NCI-H187 treated with DMSO at 0.1 percent for 48 hours (cell line): ENCODE measurements around the gene GNB1L.

Experiments used
- DNase-seq: peaks from one replicate; lab custom pipeline; 2025; lab: John Stamatoyannopoulos, UW

The GNB1L gene

GRCh38 chr22:19748991-19749664, 105.5 kb downstream of the GNB1L start:
- no peak for DNase-seq

DNA sequence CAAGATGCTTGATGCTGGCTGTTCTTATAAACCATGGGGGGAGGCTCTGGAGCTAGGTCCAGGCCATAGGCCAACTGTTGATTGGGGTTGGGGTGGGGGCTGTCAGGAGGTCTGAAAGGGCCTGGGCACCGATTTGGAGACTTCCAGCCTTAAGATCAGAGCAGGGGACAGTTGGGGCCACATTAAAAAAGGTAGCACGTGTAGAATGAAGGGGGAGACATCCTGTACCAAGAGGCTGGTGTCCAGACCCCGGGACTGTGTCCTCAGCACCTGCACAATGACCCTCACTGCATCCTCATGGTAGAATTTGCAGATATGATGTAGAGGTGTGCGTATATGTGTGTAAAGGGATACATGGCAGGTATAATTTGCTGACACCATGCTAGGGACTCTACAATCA, 106.5 kb downstream of the GNB1L start:
- no peak for DNase-seq

GRCh38 chr22:19747551-19747950, 107.1 kb downstream of the GNB1L start:
- DNase-seq, result no peak

DNA sequence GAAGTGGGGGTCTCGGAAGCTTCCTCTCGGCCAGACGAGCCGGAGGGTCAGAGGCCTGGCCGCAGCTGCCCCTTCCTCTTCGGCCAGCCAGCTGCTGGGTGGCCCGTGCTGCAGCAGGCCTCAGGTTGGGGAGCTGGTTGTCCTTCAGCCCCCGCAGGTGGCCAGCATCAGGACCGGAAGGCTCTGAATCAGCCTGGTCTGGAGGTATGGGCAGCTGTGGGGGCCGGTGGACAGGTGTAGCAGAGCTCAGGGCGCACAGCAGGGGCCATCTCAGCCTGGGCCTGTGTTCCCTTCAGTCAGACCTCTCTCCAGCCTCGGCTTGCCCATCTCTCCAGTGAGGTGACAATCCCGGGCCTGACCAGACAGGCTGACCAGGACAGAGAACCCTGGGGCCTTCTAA, 107.9 kb downstream of the GNB1L start:
- DNase-seq, result no peak

- DNase-seq, result no peak
Measured at GRCh38 chr22:19745155-19746101, 109.2 kb downstream of the GNB1L start.

DNA sequence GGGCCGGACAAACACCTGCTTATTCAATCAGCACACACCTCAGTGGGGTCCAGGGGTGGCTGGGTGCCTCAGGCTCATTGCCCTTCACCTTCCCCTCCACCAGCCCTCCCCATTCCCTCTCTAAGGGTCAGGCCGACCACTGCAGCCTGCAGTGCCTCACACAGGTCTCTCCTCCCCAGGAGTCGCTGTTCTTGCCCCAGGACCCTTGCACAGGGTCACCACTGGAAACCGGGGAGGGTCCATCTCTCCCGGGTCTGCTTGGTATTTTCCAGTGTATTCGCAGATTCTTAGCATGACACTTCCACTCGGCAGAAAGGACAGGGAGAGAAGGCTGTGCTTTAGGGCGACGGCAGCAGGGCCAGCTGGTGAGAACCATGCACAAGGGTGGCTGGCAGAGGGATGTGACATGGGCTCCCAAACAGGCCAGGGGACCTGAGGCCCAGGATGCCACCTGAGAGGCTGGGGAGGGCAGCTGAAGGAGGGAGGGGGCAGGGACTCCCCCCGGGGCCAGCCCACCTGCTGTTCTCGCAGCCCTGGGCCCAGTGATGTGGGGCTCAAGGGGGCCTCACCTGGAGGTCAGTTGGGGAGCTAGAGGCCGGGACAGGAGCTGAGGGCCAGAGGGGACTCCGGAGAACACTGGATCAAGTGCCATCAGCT, 110.2 kb downstream of the GNB1L start:
- DNase-seq, result no peak

DNA sequence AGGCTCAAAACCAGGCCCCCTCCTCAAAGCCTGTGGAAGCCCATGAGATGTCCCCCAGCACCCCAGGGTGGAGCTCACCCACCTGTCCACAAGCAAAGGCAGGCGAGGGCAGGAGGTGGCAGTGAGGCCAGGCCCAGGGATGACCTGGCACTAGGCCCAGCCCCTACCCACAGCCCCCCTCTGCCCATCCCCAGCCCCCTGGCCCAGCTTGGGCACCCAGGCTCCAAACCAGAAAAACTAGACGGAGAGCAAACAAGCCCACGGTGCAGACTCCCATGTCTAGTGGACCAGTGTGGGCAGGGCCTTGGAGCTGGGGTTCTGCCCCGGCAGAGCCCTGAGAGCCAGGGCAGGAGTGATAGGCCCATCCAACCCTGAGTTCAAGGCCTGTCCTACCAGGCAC, 111.0 kb downstream of the GNB1L start:
- DNase-seq, result no peak

DNA sequence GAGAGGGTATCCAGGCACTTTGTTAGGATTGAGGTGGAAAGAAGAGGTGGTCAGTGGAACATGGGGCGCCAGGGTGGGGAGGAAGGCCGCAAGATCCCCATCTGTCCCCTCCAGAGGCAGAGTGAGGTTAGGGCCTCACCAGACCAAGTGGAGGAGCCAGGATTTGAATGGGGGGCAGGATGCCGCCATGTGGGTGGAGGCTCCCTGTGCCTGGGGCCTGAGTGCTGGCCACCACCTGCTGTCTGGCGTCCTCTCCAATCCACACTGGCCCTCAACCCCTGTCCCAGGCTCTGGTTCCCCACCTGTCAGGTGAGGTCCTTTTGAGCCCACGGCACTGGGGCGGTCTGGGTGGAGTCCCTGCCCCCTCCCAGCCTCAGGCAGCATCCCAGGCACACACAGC, 111.6 kb downstream of the GNB1L start:
- DNase-seq, result no peak

DNA sequence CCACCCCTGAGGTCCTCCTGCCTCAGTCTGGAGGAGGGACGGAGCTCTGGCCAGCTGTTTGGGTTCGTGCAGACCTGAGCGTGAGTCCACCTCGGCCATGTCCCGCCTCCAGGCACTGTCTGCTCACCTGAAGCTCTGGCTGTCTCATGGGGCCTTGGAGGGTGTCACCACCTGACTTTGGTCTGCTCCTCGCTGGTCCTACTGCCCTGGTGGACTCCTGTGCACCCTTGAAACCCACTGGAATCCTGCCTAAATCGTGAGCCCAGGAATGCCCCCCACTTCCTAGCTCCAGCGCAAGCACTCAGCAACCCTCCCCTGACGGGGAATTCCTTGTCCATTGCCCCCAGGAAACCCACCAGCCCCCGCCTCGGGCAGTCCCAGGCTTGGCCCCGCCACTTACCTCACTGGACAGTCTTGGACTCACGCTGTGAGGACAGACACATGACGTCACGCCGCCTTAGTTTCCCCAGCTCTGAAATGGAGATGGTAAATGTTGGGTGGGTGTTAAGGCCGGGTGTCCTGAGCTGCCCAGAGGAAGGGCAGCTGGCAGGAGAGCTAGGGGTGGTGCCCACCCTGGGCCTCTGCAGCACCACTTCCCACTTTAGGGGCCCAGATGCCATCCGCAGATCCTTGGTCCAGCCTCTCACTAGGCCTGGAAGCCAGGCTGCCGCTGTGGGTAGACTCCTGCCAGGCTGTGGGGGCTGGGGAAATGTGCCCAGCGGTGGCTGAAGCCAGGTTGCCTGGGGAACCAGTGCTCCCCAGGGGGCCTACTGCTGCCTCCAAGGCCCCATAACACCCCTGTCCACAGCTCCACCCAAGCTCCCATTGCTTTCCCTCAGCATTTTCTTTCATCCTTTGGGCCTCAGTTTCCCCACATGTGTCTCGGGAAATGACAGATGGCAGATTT, 112.3 kb downstream of the GNB1L start:
- no peak for DNase-seq

GRCh38 chr22:19741053-19741452, 113.6 kb downstream of the GNB1L start:
- DNase-seq, result no peak

DNA sequence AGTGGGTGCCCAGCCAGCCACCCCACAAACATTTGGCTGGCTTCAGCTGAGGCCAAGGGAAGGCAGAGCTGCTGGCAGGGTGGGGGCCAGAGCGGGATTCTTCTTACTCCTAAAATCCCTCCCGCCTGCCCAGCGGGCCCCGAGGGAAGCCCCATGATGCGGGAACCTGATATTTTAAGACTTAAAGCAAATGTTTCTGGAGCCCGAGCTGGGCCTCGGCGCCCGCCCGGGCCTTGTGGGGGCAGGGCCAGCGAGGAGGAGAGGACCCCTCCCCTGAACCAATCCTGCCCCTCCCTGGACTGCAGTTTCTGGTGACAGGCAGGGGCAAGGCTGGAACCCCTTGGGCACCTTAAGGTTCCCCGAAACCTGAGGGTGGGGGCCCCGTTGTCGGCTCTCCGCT, 114.1 kb downstream of the GNB1L start:
- no peak for DNase-seq

GRCh38 chr22:19739911-19740449, 114.7 kb downstream of the GNB1L start:
- no peak for DNase-seq

DNA sequence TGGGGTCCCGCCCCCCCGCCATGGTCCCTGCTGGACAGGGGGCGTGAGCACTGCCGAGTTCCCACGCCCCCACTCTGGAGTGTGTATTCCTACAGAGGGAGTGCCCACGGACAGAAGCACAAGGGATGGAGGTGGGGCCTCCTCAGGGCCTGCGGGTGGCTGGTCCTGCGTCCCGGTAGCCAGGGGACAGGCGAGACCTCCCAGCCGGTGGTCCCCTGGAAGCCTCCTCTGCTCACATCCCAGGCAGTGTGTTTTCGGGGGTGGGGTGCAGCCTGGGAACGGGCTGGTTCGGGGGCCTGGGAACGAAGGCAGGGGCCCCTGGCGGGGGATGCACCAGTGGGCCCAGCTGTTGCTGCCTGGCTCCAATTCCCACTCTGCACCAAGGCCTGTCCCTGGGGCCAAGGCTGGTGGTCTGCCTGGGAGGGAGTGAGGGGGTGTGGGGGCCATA, 115.2 kb downstream of the GNB1L start:
- DNase-seq, result no peak

GRCh38 chr22:19738664-19739447, 115.8 kb downstream of the GNB1L start:
- DNase-seq, result no peak

DNA sequence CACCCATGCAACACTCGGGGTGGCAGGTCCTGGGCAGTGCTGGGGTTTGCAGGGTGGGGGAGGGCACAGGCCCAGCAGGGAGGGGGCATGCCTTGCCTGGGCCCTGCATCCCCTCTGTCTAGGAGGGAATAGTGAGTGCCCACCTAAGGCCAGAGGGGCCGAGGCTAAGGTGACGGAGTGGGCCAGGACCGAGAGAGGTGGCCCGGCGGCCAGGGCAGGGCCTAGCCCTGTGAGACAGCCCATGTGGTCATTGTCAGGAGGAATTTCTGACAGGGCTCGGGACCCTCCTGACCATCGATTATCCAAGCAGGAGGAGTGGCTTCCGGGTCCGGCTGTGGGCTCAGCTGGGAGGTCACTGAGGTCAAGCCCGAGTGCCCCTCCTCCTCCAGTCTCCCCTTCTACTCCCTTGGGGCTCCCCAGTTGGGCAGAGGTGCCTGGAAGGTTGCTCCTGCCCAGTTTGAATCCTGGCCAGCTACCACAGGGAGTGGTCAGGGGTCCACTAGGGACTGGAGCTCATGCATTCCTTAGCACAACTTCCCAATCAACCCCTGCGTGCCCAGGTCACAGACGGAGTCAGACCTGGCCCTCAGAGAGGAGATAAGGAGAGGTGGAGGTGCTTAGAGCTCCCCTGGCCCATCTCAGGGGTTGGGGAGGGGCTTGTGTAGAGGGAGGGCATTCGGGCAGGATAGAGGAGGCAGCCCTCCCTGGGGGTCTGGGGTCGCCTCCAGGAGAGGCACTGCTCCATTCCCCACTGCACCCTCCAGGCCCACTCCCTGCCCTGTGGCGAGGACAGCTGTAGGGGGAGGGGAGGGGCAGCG, 116.6 kb downstream of the GNB1L start:
- DNase-seq, result no peak

GRCh38 chr22:19735665-19736510, 118.8 kb downstream of the GNB1L start:
- no peak for DNase-seq

- no peak for DNase-seq
Measured at GRCh38 chr22:19734837-19735382, 119.8 kb downstream of the GNB1L start.

- DNase-seq, result no peak
Measured at GRCh38 chr22:19734163-19734562, 120.5 kb downstream of the GNB1L start.
